GM12892 (cell line): ENCODE results near the gene CORO6.

Source experiments
- POLR2A ChIP-seq: IDR thresholded peaks from 2 replicates; pipeline ENCODE4 v1.6.1; 2011; ENCODE audit warnings: low read depth, low read length, control low read depth
- POLR2AphosphoS5 ChIP-seq: IDR thresholded peaks from 2 replicates; pipeline ENCODE4 v1.6.1; 2011; ENCODE audit warnings: low read depth, low read length, control low read depth
- TAF1 ChIP-seq: IDR thresholded peaks from 2 replicates; pipeline ENCODE4 v1.6.1; 2011; ENCODE audit warnings: low read depth, mild to moderate bottlenecking, control low read depth, low read length, borderline replicate concordance

DNA sequence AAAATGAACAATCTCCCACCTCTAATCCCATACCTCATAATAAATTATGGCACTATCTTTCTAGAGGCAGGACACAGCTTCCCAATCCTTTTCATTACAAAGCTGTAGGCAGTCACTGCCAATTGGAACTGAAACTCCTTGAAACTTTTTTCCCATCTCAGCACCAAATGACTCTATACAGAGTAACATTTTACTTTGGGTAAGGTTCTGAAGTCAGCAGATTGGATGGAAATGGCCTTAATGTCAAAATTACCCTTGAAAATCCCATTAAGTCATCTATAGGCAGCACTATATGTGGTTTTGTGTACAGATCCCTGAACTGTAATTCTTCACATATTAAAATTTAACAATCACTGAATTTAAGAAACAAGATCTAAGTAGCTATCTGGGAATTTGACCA lies 30.3 kb upstream of the CORO6 start:
- TF ChIP-seq POLR2A (no peak), POLR2AphosphoS5 (no peak), TAF1 (no peak)
